ENCODE results near the gene GPRIN3. TPM values are rescaled to one million over a fixed set of nuclear protein-coding genes. Genes with fewer than 3 reads are reported as not detected.

Gene GPRIN3
- total RNA-seq, 1 experiment from 2014 or later: 7.6 TPM

DNA sequence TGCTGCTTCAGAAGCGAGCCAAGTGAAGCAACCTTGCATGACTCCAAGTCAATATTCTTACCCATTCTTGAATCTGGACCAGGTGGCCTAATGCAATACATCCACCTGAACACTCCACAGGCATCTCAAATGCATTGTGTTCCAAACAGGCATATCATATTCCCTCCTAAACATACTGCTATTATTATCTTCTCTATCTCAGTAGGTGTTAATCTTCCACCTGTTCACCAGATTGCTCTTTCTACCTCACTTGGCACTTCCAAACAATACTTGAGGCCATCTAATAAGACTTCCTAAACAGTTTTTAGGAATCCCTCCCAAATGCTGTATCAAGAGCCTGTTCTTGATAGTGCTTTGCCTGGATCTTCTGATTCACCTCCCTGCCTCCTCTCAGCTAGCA lies 90.7 kb downstream of the GPRIN3 start:
- BruUV-seq (replicated peaks): no TSS peak
- H3K36me3 Mint-ChIP-seq (ENCODE audit: insufficient read depth, unreplicated experiment): no peaks in the 10 kb centered on the region
- no peak overlapping the region for H3K27ac Mint-ChIP-seq (ENCODE audit: unreplicated experiment)
- no peaks in the 10 kb centered on the region for H3K9me3 Mint-ChIP-seq (ENCODE audit: low read depth, unreplicated experiment)
- no peak overlapping the region for H3K4me3 Mint-ChIP-seq (ENCODE audit: low read depth, unreplicated experiment)
- no peaks in the 10 kb centered on the region for H3K27me3 Mint-ChIP-seq (ENCODE audit: unreplicated experiment)
- CTCF ChIA-PET: no interaction called here
- intact Hi-C loops (cut with micrococcal nuclease; ENCODE audit: unreplicated experiment): no loop called here
- TF ChIP-seq, protein P1, sequence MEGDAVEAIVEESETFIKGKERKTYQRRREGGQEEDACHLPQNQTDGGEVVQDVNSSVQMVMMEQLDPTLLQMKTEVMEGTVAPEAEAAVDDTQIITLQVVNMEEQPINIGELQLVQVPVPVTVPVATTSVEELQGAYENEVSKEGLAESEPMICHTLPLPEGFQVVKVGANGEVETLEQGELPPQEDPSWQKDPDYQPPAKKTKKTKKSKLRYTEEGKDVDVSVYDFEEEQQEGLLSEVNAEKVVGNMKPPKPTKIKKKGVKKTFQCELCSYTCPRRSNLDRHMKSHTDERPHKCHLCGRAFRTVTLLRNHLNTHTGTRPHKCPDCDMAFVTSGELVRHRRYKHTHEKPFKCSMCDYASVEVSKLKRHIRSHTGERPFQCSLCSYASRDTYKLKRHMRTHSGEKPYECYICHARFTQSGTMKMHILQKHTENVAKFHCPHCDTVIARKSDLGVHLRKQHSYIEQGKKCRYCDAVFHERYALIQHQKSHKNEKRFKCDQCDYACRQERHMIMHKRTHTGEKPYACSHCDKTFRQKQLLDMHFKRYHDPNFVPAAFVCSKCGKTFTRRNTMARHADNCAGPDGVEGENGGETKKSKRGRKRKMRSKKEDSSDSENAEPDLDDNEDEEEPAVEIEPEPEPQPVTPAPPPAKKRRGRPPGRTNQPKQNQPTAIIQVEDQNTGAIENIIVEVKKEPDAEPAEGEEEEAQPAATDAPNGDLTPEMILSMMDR (IDR thresholded peaks at IDR 0.05; ENCODE audit: unreplicated experiment): no peak
- no peak for DNase-seq
- peaks cover under 1% of the 10 kb centered on the region for H3K4me1 Mint-ChIP-seq (ENCODE audit: low read depth, unreplicated experiment)

DNA sequence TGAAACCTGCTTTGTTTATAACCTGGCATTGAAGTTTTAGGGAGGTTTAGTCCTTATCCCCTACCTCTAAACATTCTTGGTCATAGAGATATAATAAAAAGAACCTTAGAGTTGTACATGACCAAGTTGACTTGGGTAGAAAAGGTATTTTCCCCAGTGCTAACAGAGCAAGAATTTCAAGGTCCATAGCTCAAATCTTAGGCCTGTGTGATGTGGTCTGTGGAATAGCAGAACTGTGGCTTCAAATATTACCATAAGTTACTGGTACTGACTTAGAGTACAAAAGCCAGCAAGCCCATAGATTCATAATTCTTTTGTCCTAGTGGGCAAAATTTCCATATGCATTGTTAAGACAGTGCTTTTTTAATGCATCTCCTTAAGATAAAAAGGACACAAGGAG lies 91.2 kb downstream of the GPRIN3 start:
- CTCF ChIA-PET: no interaction called here
- H3K9me3 Mint-ChIP-seq (ENCODE audit: low read depth, unreplicated experiment): no peaks in the 10 kb centered on the region
- no peaks in the 10 kb centered on the region for H3K27me3 Mint-ChIP-seq (ENCODE audit: unreplicated experiment)
- H3K4me1 Mint-ChIP-seq (ENCODE audit: low read depth, unreplicated experiment): no peaks in the 10 kb centered on the region
- no TSS peak for BruUV-seq (replicated peaks)
- no peaks in the 10 kb centered on the region for H3K36me3 Mint-ChIP-seq (ENCODE audit: insufficient read depth, unreplicated experiment)
- H3K4me3 Mint-ChIP-seq (ENCODE audit: low read depth, unreplicated experiment): no peak overlapping the region
- DNase-seq: no peak
- TF ChIP-seq, protein P1 (IDR thresholded peaks at IDR 0.05; ENCODE audit: unreplicated experiment): no peak
- no peak overlapping the region for H3K27ac Mint-ChIP-seq (ENCODE audit: unreplicated experiment)
- intact Hi-C loops (cut with micrococcal nuclease; ENCODE audit: unreplicated experiment): no loop called here

DNA sequence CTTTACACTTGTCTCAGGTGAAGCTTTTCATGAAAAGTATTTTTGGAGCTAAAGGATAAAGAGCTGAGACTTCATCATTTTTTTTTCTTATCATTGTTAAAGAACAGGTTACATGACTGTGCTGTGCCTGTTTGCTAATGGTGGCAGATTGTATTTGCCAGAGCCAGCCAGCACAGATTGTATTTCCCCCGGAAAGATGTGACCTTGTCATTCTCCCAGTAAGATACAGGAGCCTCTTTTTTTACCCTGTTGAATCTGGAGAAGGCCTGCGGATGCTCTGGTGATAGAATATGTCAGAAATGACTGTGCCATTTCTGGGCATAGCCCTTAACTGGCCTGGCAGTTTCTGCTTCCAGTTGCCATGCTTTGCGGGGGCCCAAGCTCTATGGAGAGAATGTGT lies 91.9 kb downstream of the GPRIN3 start:
- CTCF ChIA-PET: no interaction called here
- Mint-ChIP-seq H3K27me3 (ENCODE audit: unreplicated experiment) (no peaks in the 10 kb centered on the region), H3K9me3 (ENCODE audit: low read depth, unreplicated experiment) (no peaks in the 10 kb centered on the region), H3K4me3 (ENCODE audit: low read depth, unreplicated experiment) (no peak overlapping the region), H3K36me3 (ENCODE audit: insufficient read depth, unreplicated experiment) (no peaks in the 10 kb centered on the region), H3K4me1 (ENCODE audit: low read depth, unreplicated experiment) (no peaks in the 10 kb centered on the region), H3K27ac (ENCODE audit: unreplicated experiment) (no peak overlapping the region)
- intact Hi-C loops (cut with micrococcal nuclease; ENCODE audit: unreplicated experiment): no loop called here
- no peak for DNase-seq
- no TSS peak for BruUV-seq (replicated peaks)
- TF ChIP-seq, protein P1 (IDR thresholded peaks at IDR 0.05; ENCODE audit: unreplicated experiment): no peak

DNA sequence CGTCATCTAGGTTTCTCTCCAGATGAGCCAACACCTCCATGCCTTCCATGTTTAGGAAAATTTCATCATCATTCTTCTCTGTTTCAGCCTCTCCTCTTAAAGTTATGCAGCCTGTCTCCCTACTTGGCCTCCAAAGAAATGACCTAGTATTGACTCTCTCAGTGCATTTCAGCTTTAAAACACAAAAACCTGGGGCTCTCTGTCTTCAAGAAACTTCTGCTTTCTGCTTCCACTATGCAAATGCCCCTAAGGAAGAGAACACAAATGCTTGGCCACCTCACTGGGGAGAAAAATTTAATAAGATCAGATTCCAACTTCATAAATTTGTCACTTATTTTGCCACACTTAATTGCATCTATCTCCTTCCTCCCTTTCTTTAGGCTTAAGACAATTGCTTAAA lies 93.3 kb downstream of the GPRIN3 start:
- CTCF ChIA-PET: no interaction called here
- no peaks in the 10 kb centered on the region for H3K9me3 Mint-ChIP-seq (ENCODE audit: low read depth, unreplicated experiment)
- BruUV-seq (replicated peaks): no TSS peak
- no peaks in the 10 kb centered on the region for H3K4me1 Mint-ChIP-seq (ENCODE audit: low read depth, unreplicated experiment)
- H3K27me3 Mint-ChIP-seq (ENCODE audit: unreplicated experiment): no peaks in the 10 kb centered on the region
- H3K36me3 Mint-ChIP-seq (ENCODE audit: insufficient read depth, unreplicated experiment): no peaks in the 10 kb centered on the region
- intact Hi-C loops (cut with micrococcal nuclease; ENCODE audit: unreplicated experiment): no loop called here
- TF ChIP-seq, protein P1 (IDR thresholded peaks at IDR 0.05; ENCODE audit: unreplicated experiment): no peak
- no peak overlapping the region for H3K27ac Mint-ChIP-seq (ENCODE audit: unreplicated experiment)
- DNase-seq: no peak
- no peak overlapping the region for H3K4me3 Mint-ChIP-seq (ENCODE audit: low read depth, unreplicated experiment)

DNA sequence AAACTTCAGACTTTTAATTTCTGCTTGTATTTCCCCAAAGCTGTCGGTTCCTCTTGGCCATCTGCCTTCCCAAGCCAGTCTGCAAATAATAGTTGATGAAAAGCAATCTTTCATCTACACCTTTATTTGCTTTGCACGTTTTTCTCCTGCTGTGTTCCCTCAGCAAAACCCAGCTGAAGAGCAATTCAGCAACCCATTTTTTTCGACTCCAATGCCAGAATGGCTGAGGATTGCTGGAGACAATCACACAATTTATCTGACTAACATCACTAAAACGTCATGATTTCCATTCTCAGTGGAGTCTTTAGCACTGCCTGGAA lies 94.3 kb downstream of the GPRIN3 start:
- H3K27ac Mint-ChIP-seq (ENCODE audit: unreplicated experiment): no peak overlapping the region
- no peak for DNase-seq

More for the DNA sequence above, 94.3 kb downstream of the GPRIN3 start:
- Mint-ChIP-seq H3K27me3 (ENCODE audit: unreplicated experiment) (no peaks in the 10 kb centered on the region), H3K36me3 (ENCODE audit: insufficient read depth, unreplicated experiment) (no peaks in the 10 kb centered on the region), H3K9me3 (ENCODE audit: low read depth, unreplicated experiment) (no peaks in the 10 kb centered on the region), H3K4me1 (ENCODE audit: low read depth, unreplicated experiment) (no peaks in the 10 kb centered on the region), H3K4me3 (ENCODE audit: low read depth, unreplicated experiment) (no peak overlapping the region)
- intact Hi-C loops (cut with micrococcal nuclease; ENCODE audit: unreplicated experiment): no loop called here
- BruUV-seq (replicated peaks): no TSS peak
- CTCF ChIA-PET: no interaction called here
- TF ChIP-seq, protein P1 (IDR thresholded peaks at IDR 0.05; ENCODE audit: unreplicated experiment): no peak

All from Calu3 (cell line).